ENCODE data around the gene CEP72.
"Not testable (repeated sequence)": the region's sequence is repeated elsewhere in the genome, so short reads cannot be mapped to it uniquely, and the experiment has no call there.

Gene CEP72

GRCh38 chr5:611731-612486, at the start of gene CEP72:
Gene CEP72 (plus strand): TSS chr5:612340. CDS start chr5:612362, 22 bp downstream.
- peak; percentile 50 for DNase-seq

GRCh38 chr5:565782-566440, 46.2 kb upstream of the CEP72 start:
- DNase-seq = no peak

GRCh38 chr5:566636-567309, 45.4 kb upstream of the CEP72 start:
- DNase-seq = no peak

- no peak for DNase-seq
Observed at GRCh38 chr5:567664-568060, 44.5 kb upstream of the CEP72 start.

GRCh38 chr5:568061-568781, 43.9 kb upstream of the CEP72 start:
- no peak for DNase-seq

- DNase-seq = no peak
Observed at GRCh38 chr5:568809-569208, 43.3 kb upstream of the CEP72 start.

GRCh38 chr5:569358-569867, 42.7 kb upstream of the CEP72 start:
- DNase-seq = no peak

- no peak for DNase-seq
Observed at GRCh38 chr5:569868-570361, 42.2 kb upstream of the CEP72 start.

GRCh38 chr5:570446-570845, 41.7 kb upstream of the CEP72 start:
- no peak for DNase-seq

- no peak for DNase-seq
Observed at GRCh38 chr5:570886-571285, 41.3 kb upstream of the CEP72 start.

GRCh38 chr5:571791-572190, 40.3 kb upstream of the CEP72 start:
- DNase-seq = no peak

GRCh38 chr5:572398-573019, 39.6 kb upstream of the CEP72 start:
- DNase-seq = no peak

- DNase-seq = no peak
Observed at GRCh38 chr5:573206-573605, 38.9 kb upstream of the CEP72 start.

- DNase-seq = no peak
Observed at GRCh38 chr5:573976-574375, 38.2 kb upstream of the CEP72 start.

GRCh38 chr5:574906-575305, 37.2 kb upstream of the CEP72 start:
- DNase-seq = no peak

GRCh38 chr5:575636-576035, 36.5 kb upstream of the CEP72 start:
- DNase-seq = no peak

GRCh38 chr5:577214-577613, 34.9 kb upstream of the CEP72 start:
- DNase-seq = not testable (repeated sequence)

- no peak for DNase-seq
Observed at GRCh38 chr5:577800-578199, 34.3 kb upstream of the CEP72 start.

- DNase-seq = no peak
Observed at GRCh38 chr5:579211-579610, 32.9 kb upstream of the CEP72 start.

GRCh38 chr5:579746-580366, 32.3 kb upstream of the CEP72 start:
- no peak for DNase-seq

GRCh38 chr5:580436-580835, 31.7 kb upstream of the CEP72 start:
- DNase-seq = no peak

GRCh38 chr5:581266-581665, 30.9 kb upstream of the CEP72 start:
- no peak for DNase-seq
